ENCODE data around the gene NET1. TPM values are rescaled to one million over a fixed set of nuclear protein-coding genes. Genes with fewer than 3 reads are reported as not detected.

NET1 gene
- total RNA-seq, 1 donor from 2014 or later: 95.9 TPM

- Histone ChIP-seq H3K36me3 (peaks cover 22 to 29% of the 10 kb centered on the region in 2 donors), H3K4me3 (peak overlapping the region; percentile 74), H3K27ac (peak overlapping the region; percentile 71 to 78), H3K9me3 (no peaks in the 10 kb centered on the region), H3K4me1 (peaks cover 0 to 22% of the 10 kb centered on the region in 2 donors), H3K27me3 (no peaks in the 10 kb centered on the region)
- intact Hi-C loops (cut with DNase I): loop anchor here (2.0 to 10.0 kb wide), 4 partner anchors 38 to 365 kb away; partner anchors contain the start of genes GDI2 and NET1
- peak in 1 of 2 donors; percentile 75 for DNase-seq (ENCODE audit: low spot score in 2 of 2)
- TF ChIP-seq CTCF (IDR thresholded peaks at IDR 0.05): no peak
Observed at GRCh38 chr10:5449823-5450222, 37.5 kb downstream of the NET1 start.

GRCh38 chr10:5450605-5451384 is 38.4 kb downstream of the NET1 start:
- Histone ChIP-seq H3K36me3 (peaks cover 31 to 38% of the 10 kb centered on the region in 2 donors), H3K4me1 (peaks cover 0 to 21% of the 10 kb centered on the region in 2 donors), H3K9me3 (no peaks in the 10 kb centered on the region), H3K27ac (peak overlapping the region; percentile 14 to 78), H3K4me3 (peak overlapping the region; percentile 74), H3K27me3 (no peaks in the 10 kb centered on the region)
- no peak for DNase-seq (ENCODE audit: low spot score in 2 of 2)
- intact Hi-C loops (cut with DNase I): no loop called here
- TF ChIP-seq CTCF (IDR thresholded peaks at IDR 0.05): no peak

GRCh38 chr10:5453749-5454489 is 41.6 kb downstream of the NET1 start:
- DNase-seq (ENCODE audit: low spot score in 2 of 2): no peak
- H3K4me1 ChIP-seq: peaks cover 0 to 20% of the 10 kb centered on the region in 2 donors
- no peak for TF ChIP-seq CTCF (IDR thresholded peaks at IDR 0.05)
- H3K9me3 ChIP-seq: no peaks in the 10 kb centered on the region
- H3K27me3 ChIP-seq: no peaks in the 10 kb centered on the region
- peaks cover 55 to 70% of the 10 kb centered on the region in 2 donors for H3K36me3 ChIP-seq
- intact Hi-C loops (cut with DNase I): no loop called here
- H3K27ac ChIP-seq: peak overlapping the region; percentile 9 to 17
- no peak overlapping the region for H3K4me3 ChIP-seq

- Histone ChIP-seq H3K4me1 (peaks cover 0 to 20% of the 10 kb centered on the region in 2 donors), H3K27ac (peak overlapping the region in 1 of 2 donors; percentile 39), H3K27me3 (no peaks in the 10 kb centered on the region), H3K4me3 (no peak overlapping the region), H3K36me3 (peaks cover 59 to 78% of the 10 kb centered on the region in 2 donors), H3K9me3 (no peaks in the 10 kb centered on the region)
- intact Hi-C loops (cut with DNase I): no loop called here
- no peak for TF ChIP-seq CTCF (IDR thresholded peaks at IDR 0.05)
- DNase-seq (ENCODE audit: low spot score in 2 of 2): no peak
Observed at GRCh38 chr10:5456563-5456962, 44.2 kb downstream of the NET1 start.

- Histone ChIP-seq H3K9me3 (no peaks in the 10 kb centered on the region), H3K4me3 (no peak overlapping the region), H3K27ac (peak overlapping the region in 1 of 2 donors; percentile 0), H3K27me3 (no peaks in the 10 kb centered on the region), H3K4me1 (peaks cover 0 to 17% of the 10 kb centered on the region in 2 donors), H3K36me3 (peaks cover 56 to 70% of the 10 kb centered on the region in 2 donors)
- no peak for TF ChIP-seq CTCF (IDR thresholded peaks at IDR 0.05)
- no peak for DNase-seq (ENCODE audit: low spot score in 2 of 2)
- intact Hi-C loops (cut with DNase I): no loop called here
Observed at GRCh38 chr10:5457741-5458140, 45.4 kb downstream of the NET1 start.
